Small intestine (tissue), 7 donors: Measurements from ENCODE around the gene KIAA1549. TPM values are rescaled to one million over a fixed set of nuclear protein-coding genes. Genes with fewer than 3 reads are reported as not detected.

Experiments used
- DNase-seq, 2 donors: peaks; one replicate each; pipeline versions ENCODE4 v3.0.0 to v3.0.0-alpha.2; 2013
- FAIRE-seq: peaks from 2 replicates; lab custom pipeline; 2012; peaks lifted over from hg19 to GRCh38; lab: Jason Lieb, UNC
- H3K27ac ChIP-seq, 3 donors: one replicate each; pipeline ENCODE4 v1.5.1; 2013; ENCODE audit warnings: low read length in 2 of 3, mild to moderate bottlenecking in 2 of 3, control low read depth in 1 of 3, inconsistent platforms in 1 of 3, low read depth in 1 of 3, moderate library complexity in 1 of 3
- H3K27me3 ChIP-seq, 3 donors: one replicate each; pipeline ENCODE4 v1.6.1; 2013; ENCODE audit warnings: low read length in 3 of 3, inconsistent platforms in 1 of 3; ENCODE audit not compliant: control insufficient read depth in 3 of 3, insufficient read depth in 3 of 3
- H3K36me3 ChIP-seq, 3 donors: one replicate each; pipeline ENCODE4 v1.6.1; 2013; ENCODE audit warnings: low read length in 3 of 3, inconsistent platforms in 1 of 3, low read depth in 1 of 3, mild to moderate bottlenecking in 1 of 3, moderate library complexity in 1 of 3; ENCODE audit not compliant: control insufficient read depth in 3 of 3, insufficient read depth in 2 of 3
- H3K4me1 ChIP-seq, 3 donors: one replicate each; pipeline ENCODE4 v1.6.1; 2013; ENCODE audit warnings: low read length in 2 of 3, inconsistent platforms in 1 of 3, low read depth in 1 of 3, mild to moderate bottlenecking in 1 of 3, moderate library complexity in 1 of 3; ENCODE audit not compliant: control insufficient read depth in 3 of 3, insufficient read depth in 2 of 3
- H3K4me3 ChIP-seq, 3 donors: one replicate each; pipeline ENCODE4 v1.5.1; 2013; ENCODE audit warnings: low read length in 3 of 3, control low read depth in 1 of 3, inconsistent platforms in 1 of 3, low read depth in 1 of 3, mild to moderate bottlenecking in 1 of 3, moderate library complexity in 1 of 3
- H3K9me3 ChIP-seq, 2 donors: one replicate each; pipeline ENCODE4 v1.6.1; 2013; ENCODE audit warnings: low read depth in 1 of 2, low read length in 1 of 2; ENCODE audit not compliant: control insufficient read depth in 2 of 2, insufficient read depth in 1 of 2
- WGBS, 3 donors: extraction: QIAGEN DNeasy Blood & Tissue Kit; methylation state at CpG; one replicate each; pipeline ENCODE4 v1.1.7; 2013; 5-methylcytosine and 5-hydroxymethylcytosine counted together
- polyA plus RNA-seq, 4 donors: library from polyadenylated mRNA; stranded (reverse) in 3 of 4; unstranded in 1 of 4; fragments of 200-250 nt in 3 of 4; fragments of 120-200 nt in 1 of 4; gene quantifications; one replicate each; pipeline versions ENCODE4 v1.2.1 to v1.2.3, GENCODE V29; 2013
- donor health status: healthy with polysubstance abuse.
- donor health status: control.
- donor health status: control.
- donor health status: Bipolar disorder and iron deficiency.
- donor health status: healthy.

KIAA1549 gene
- polyA plus RNA-seq, 4 donors, result under 0.01 to 2.7 (median 1.2) TPM

- FAIRE-seq (no peak), DNase-seq (no peak)
- Histone ChIP-seq H3K4me3 (no peak overlapping the region), H3K9me3 (no peaks in the 10 kb centered on the region), H3K4me1 (no peaks in the 10 kb centered on the region), H3K27me3 (no peaks in the 10 kb centered on the region), H3K27ac (no peak overlapping the region), H3K36me3 (peaks cover 0 to 8% (median 0%) of the 10 kb centered on the region in 3 donors)
- WGBS, 3 donors, result 63 to 80% (median 77%) methylated on average over 3 of the region's 3 CpGs
These were observed 132.9 kb downstream of the KIAA1549 start for GRCh38 chr7:138848056-138848980.

GRCh38 chr7:138845711-138846110 lies 135.5 kb downstream of the KIAA1549 start:
- FAIRE-seq, result no peak
- 45 to 59% (median 50%) methylated on average over 2 of the region's 2 CpGs for WGBS, 3 donors
- no peaks in the 10 kb centered on the region for H3K4me1 ChIP-seq

GRCh38 chr7:138843632-138844580 lies 137.3 kb downstream of the KIAA1549 start:
- FAIRE-seq (no peak), DNase-seq (no peak)
- Histone ChIP-seq H3K36me3 (peaks cover 0 to 16% (median 0%) of the 10 kb centered on the region in 3 donors), H3K4me3 (no peak overlapping the region), H3K4me1 (no peaks in the 10 kb centered on the region), H3K27ac (no peak overlapping the region), H3K9me3 (no peaks in the 10 kb centered on the region), H3K27me3 (no peaks in the 10 kb centered on the region)
- 92 to 94% (median 92%) methylated on average over 20 of the region's 20 CpGs for WGBS, 3 donors

More at GRCh38 chr7:138845711-138846110, 135.5 kb downstream of the KIAA1549 start:
- no peaks in the 10 kb centered on the region for H3K9me3 ChIP-seq
- H3K36me3 ChIP-seq, result peaks cover 0 to 10% (median 0%) of the 10 kb centered on the region in 3 donors
- DNase-seq, result no peak
- no peak overlapping the region for H3K4me3 ChIP-seq
- H3K27ac ChIP-seq, result no peak overlapping the region
- H3K27me3 ChIP-seq, result no peaks in the 10 kb centered on the region

- H3K27me3 ChIP-seq, result no peaks in the 10 kb centered on the region
- H3K9me3 ChIP-seq, result no peaks in the 10 kb centered on the region
- H3K36me3 ChIP-seq, result peaks cover 0 to 19% (median 0%) of the 10 kb centered on the region in 3 donors
- H3K4me1 ChIP-seq, result no peaks in the 10 kb centered on the region
- no peak overlapping the region for H3K4me3 ChIP-seq
- DNase-seq, result no peak
- no peak overlapping the region for H3K27ac ChIP-seq
- no peak for FAIRE-seq
- 85 to 87% (median 87%) methylated on average over 12 of the region's 12 CpGs for WGBS, 3 donors
These were observed 139.1 kb downstream of the KIAA1549 start for GRCh38 chr7:138842111-138842510.

GRCh38 chr7:138838166-138838565 lies 143.0 kb downstream of the KIAA1549 start:
- no peaks in the 10 kb centered on the region for H3K27me3 ChIP-seq
- H3K4me1 ChIP-seq, result no peaks in the 10 kb centered on the region
- 83 to 95% (median 85%) methylated on average over 9 of the region's 9 CpGs for WGBS, 3 donors
- H3K27ac ChIP-seq, result no peak overlapping the region
- no peak overlapping the region for H3K4me3 ChIP-seq
- no peaks in the 10 kb centered on the region for H3K9me3 ChIP-seq
- FAIRE-seq, result no peak
- no peak for DNase-seq
- peaks cover 0 to 14% (median 0%) of the 10 kb centered on the region in 3 donors for H3K36me3 ChIP-seq

GRCh38 chr7:138837627-138838026 lies 143.6 kb downstream of the KIAA1549 start:
- Histone ChIP-seq H3K9me3 (no peaks in the 10 kb centered on the region), H3K36me3 (peaks cover 0 to 14% (median 0%) of the 10 kb centered on the region in 3 donors), H3K27me3 (no peaks in the 10 kb centered on the region), H3K4me3 (no peak overlapping the region), H3K27ac (no peak overlapping the region), H3K4me1 (no peaks in the 10 kb centered on the region)
- FAIRE-seq (no peak), DNase-seq (peak in 1 of 2 donors; percentile 6)
- 58 to 90% (median 83%) methylated on average over 13 of the region's 13 CpGs for WGBS, 3 donors

- Histone ChIP-seq H3K36me3 (peaks cover 0 to 6% (median 0%) of the 10 kb centered on the region in 3 donors), H3K4me1 (no peaks in the 10 kb centered on the region), H3K9me3 (no peaks in the 10 kb centered on the region), H3K27ac (no peak overlapping the region), H3K4me3 (no peak overlapping the region), H3K27me3 (no peaks in the 10 kb centered on the region)
- 88 to 91% (median 89%) methylated on average over 11 of the region's 11 CpGs for WGBS, 3 donors
- DNase-seq (no peak), FAIRE-seq (no peak)
These were observed 146.1 kb downstream of the KIAA1549 start for GRCh38 chr7:138835087-138835486.

- WGBS, 3 donors, result 75 to 84% (median 84%) methylated on average over 9 of the region's 9 CpGs
- no peak overlapping the region for H3K27ac ChIP-seq
- H3K9me3 ChIP-seq, result no peaks in the 10 kb centered on the region
- no peaks in the 10 kb centered on the region for H3K4me1 ChIP-seq
- no peaks in the 10 kb centered on the region for H3K27me3 ChIP-seq
- FAIRE-seq (no peak), DNase-seq (no peak)
- H3K4me3 ChIP-seq, result no peak overlapping the region
- H3K36me3 ChIP-seq, result peaks cover 0 to 4% (median 0%) of the 10 kb centered on the region in 3 donors
These were observed 146.6 kb downstream of the KIAA1549 start for GRCh38 chr7:138834583-138834982.
